GM10266 (cell line): ENCODE measurements around the gene BMP2K.
"Not testable (repeated sequence)": the region's sequence is repeated elsewhere in the genome, so short reads cannot be mapped to it uniquely, and the experiment has no call there.

Experiments
- DNase-seq: peaks from one replicate; pipeline ENCODE4 v3.0.0; 2012; ENCODE audit errors: extremely low spot score
- TF ChIP-seq, protein P1 (sequence below): IDR thresholded peaks from 2 replicates; pipeline ENCODE4 v1.5.1; 2012; ENCODE audit warnings: mild to moderate bottlenecking, low read depth; ENCODE audit not compliant: control insufficient read depth, insufficient read depth; ENCODE audit errors: missing control alignments

Gene BMP2K

DNA sequence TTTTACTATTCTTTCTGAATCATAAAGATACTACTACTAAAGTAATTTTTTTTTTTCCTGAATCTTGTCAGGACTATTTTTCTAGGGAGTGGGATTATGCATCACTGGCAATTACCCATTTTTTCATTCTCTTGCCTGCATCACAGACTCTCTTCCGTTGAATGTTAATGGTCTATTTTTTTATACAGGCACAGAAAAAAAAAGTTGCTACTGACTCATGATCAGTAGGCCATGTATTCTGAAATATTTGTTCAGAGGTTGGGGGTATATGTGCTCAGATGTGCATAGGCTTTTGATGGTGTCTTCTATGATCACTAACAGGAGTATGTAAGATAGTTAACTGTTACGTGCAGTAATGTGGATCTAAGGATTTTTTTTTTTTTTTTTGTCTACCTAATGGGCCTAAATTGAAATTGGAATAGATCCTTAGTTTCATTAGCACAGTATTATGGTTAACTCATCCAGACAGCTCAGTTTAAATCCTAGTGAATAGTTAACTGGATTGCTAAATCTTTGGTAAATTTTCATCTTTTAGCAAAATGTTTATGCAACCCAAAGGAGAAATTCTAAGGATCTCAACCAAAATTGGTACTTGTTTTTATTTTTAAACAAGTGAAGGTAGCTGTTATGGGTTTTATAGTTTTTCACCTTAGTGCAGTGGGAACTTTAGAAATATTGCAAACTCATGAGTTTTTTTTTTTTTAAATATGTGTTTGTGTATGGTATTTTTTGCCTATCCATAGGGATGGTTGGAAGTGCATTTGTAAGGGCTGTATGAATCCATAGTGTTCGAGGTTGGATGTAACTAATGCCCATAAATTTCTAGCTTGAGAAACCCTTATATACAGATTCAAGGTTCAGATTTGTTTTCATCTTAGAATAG lies 12.1 kb downstream of the BMP2K start:
- no peak for DNase-seq
- TF ChIP-seq, protein P1, sequence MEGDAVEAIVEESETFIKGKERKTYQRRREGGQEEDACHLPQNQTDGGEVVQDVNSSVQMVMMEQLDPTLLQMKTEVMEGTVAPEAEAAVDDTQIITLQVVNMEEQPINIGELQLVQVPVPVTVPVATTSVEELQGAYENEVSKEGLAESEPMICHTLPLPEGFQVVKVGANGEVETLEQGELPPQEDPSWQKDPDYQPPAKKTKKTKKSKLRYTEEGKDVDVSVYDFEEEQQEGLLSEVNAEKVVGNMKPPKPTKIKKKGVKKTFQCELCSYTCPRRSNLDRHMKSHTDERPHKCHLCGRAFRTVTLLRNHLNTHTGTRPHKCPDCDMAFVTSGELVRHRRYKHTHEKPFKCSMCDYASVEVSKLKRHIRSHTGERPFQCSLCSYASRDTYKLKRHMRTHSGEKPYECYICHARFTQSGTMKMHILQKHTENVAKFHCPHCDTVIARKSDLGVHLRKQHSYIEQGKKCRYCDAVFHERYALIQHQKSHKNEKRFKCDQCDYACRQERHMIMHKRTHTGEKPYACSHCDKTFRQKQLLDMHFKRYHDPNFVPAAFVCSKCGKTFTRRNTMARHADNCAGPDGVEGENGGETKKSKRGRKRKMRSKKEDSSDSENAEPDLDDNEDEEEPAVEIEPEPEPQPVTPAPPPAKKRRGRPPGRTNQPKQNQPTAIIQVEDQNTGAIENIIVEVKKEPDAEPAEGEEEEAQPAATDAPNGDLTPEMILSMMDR: no peak

DNA sequence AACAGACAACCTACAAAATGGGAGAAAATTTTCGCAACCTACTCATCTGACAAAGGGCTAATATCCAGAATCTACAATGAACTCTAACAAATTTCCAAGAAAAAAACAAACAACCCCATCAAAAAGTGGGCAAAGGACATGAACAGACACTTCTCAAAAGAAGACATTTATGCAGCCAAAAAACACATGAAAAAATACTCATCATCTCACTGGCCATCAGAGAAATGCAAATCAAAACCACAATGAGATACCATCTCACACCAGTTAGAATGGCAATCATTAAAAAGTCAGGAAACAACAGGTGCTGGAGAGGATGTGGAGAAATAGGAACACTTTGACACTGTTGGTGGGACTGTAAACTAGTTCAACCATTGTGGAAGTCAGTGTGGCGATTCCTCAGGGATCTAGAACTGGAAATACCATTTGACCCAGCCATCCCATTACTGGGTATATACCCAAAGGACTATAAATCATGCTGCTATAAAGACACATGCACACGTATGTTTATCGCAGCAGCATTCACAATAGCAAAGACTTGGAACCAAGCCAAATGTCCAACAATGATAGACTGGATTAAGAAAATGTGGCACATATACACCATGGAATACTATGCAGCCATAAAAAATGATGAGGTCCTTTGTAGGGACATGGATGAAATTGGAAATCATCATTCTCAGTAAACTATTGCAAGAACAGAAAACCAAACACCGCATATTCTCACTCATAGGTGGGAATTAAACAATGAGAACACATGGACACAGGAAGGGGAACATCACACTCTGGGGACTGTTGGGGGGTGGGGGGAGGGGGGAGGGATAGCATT lies 19.7 kb downstream of the BMP2K start:
- DNase-seq: not testable (repeated sequence)

DNA sequence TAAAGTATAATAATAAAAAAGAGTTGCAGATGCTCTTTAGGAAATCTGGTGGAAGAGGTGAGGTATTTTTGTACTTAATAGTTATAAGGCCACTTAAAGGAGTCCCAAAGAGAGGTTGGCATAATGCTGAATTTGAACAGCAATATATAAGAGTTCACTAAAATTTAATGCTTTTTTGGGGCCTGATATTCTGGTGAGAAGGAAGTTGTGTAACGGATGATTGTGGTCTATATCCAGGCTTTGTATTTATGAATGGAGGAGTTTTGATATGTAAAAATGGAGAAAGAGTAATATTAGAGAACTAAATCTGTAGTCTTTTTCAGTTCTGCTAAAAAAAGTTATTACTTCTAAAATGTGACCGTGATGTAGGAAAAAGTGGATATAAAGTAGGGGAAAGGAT lies 20.4 kb downstream of the BMP2K start:
- TF ChIP-seq, protein P1: no peak
- no peak for DNase-seq

DNA sequence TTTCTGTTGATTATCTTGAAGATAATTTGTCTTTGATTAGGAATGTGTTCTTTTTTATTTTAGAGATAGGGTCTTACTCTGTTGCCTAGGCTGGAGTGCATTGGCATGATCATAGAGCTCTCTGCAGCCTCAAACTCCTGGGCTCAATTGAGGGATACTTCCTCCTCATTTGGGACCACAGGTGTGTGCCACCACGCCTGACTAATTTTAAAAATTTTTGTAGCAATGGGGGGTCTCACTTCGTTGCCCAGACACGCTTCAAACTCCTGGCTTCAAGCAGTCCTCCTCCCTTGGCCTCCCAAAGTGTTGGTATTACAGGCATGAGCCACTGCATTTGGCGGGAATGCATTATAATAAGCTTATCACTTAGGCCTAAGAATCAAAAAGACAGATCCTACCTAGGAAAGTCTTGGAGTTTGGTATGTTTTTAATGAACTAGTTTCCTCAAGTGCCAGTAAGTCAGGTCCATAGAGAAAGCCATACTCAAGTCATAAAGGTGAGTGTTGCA lies 21.7 kb downstream of the BMP2K start:
- no peak for DNase-seq
- TF ChIP-seq, protein P1: no peak

DNA sequence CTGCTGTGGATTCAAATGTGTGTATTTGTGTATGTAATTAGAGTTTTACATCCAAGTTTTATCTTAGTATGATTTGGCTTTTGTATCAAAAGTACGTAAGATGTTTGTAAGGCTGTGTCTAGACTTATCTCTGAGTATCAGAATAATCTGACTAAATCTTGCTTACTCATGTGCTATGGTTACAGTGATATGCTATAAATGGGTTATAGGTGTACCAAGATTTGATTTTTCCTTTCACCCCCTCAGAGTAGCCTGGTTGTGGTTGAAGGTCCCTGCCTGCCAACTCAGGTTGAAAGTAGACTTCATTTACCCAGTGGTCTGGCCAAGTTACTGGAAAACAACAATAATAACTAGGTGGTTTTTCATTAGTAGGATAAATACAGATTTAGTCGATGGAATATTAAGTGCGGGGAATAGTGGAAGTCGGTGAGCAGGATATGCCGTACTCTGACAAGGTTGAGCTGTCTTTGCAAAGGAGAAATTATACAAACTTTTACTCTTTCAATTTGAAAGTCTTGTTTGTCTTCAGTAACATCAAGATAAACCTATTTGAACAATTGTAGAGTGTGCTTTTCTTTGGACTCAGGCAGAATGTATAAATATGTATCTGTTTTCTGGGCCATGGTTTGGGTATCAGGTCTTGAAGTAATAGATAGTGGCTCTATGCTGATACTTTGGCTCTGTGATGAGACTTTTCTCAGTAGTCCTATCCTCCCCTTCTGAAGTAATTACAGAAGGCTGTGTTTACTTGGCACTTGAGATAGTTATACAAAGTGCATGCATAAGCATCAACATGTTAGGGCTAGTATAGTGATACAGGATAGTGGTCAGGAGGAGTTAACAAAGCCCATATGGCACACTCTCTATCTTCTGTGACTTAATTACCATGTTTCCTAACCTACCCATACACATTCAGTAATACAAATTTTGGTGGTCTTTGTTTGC lies 23.7 kb downstream of the BMP2K start:
- TF ChIP-seq, protein P1: no peak
- no peak for DNase-seq

DNA sequence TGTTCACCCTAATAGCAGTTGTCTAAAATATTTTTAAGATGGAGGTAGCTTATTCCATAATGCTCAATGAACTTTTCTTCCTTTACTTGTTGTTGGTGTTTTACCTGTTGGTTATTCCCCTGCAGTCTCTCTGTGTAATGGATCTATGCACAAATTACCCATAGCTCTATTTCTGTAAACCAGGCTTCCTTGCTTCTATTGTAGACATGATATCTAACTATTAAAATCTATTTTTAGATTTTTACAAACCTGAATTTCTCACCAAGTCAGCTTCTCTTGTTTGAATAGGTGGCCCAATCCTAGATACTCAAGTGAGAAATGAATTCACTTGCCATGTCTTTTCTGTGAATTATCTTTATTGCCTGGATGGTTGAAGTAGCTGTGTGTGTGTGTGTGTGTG lies 24.8 kb downstream of the BMP2K start:
- no peak for DNase-seq

DNA sequence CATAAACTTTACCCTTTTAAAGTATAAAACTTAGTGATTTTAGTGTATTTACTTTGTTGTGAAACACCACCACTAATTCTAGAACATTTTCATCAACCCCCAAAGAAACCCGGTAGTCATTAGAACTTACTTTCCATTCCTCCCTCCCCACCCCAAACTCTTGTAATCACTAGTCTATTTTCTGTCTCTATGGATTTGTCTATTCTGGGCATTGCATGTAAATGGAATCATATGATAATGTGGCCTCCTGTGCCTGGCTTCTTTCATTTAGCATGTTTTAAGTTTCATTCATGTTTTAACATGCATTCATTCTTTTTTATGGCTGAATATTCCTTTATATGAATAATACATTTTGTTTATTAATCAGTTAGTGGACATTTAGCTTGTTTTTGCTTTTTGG lies 27.8 kb downstream of the BMP2K start:
- TF ChIP-seq, protein P1: no peak
- DNase-seq: no peak

More for the DNA sequence above, 24.8 kb downstream of the BMP2K start:
- TF ChIP-seq, protein P1: no peak
